ENCODE data around the gene UBXN10.

Gene UBXN10

DNA sequence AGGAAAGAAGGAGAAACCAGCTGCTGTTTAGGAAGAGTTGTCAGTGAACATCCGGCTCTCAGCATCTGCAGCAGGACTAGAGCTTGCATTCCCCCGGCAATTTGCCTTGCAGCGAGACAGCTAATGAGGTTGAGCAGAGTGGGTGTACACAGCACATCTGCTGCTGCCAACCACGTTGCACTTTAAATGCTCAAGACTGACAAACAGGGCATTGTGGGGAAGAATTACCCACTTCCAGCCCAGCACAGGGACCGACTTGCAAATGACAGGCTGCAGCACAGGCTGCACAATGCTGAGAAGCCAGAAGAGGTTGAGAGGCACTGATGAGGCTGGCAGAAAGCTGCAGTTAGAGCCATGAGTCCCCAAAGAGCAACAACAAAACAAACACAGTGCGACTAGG is 48.0 kb downstream of the UBXN10 start:
- Histone ChIP-seq H3K4me2 (ENCODE audit: low read length) (peak overlapping the region; percentile 47), H2AFZ (peak overlapping the region; percentile 60), H3K27ac (peak overlapping the region; percentile 86), H3K79me2 (no peaks in the 10 kb centered on the region), H3K36me3 (ENCODE audit: control insufficient read depth, insufficient read depth, low read length) (no peaks in the 10 kb centered on the region), H3K9ac (no peak overlapping the region), H3K27me3 (ENCODE audit: control insufficient read depth, insufficient read depth, low read length) (no peaks in the 10 kb centered on the region), H3K4me1 (peaks cover 33% of the 10 kb centered on the region), H3K9me3 (ENCODE audit: control insufficient read depth, low read length) (no peaks in the 10 kb centered on the region), H3K4me3 (ENCODE audit: low read depth, low read length) (no peak overlapping the region)
- TF ChIP-seq, protein P1, sequence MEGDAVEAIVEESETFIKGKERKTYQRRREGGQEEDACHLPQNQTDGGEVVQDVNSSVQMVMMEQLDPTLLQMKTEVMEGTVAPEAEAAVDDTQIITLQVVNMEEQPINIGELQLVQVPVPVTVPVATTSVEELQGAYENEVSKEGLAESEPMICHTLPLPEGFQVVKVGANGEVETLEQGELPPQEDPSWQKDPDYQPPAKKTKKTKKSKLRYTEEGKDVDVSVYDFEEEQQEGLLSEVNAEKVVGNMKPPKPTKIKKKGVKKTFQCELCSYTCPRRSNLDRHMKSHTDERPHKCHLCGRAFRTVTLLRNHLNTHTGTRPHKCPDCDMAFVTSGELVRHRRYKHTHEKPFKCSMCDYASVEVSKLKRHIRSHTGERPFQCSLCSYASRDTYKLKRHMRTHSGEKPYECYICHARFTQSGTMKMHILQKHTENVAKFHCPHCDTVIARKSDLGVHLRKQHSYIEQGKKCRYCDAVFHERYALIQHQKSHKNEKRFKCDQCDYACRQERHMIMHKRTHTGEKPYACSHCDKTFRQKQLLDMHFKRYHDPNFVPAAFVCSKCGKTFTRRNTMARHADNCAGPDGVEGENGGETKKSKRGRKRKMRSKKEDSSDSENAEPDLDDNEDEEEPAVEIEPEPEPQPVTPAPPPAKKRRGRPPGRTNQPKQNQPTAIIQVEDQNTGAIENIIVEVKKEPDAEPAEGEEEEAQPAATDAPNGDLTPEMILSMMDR (IDR thresholded peaks at IDR 0.05): no peak

DNA sequence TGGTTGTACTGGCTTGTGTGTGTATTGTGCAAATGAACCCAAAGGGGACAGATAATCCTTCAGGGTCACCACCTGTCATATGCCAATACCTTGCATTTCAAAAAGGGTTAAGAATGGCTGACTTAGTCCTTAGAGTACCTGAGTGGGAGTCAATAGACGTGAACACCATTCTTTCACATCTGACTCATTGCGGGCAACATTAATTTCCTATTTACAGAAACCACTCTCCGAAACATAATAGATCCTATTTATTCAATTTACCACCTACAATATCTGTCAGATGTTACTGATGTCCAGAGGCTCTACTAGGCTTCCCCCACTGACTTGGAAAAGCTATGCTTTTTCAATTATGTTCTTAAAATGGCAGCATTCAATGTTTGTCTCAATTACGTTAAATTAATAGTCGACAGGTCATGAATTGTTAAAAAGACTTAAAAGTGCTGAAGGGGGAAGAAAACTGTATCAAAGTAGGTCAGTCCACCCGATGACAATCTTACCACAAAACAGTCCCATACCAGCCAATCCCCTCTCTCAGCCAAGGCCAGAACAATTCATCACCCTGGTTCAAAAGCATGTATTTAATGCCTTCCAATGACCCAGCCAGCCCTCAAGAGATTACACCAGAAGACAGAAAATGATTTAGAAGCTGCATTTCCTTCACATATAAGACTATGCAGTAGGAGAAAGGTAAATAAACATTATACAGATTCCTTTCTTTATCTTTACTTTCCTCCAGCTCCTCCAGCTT is 49.1 kb downstream of the UBXN10 start:
- no peaks in the 10 kb centered on the region for H3K9me3 ChIP-seq (ENCODE audit: control insufficient read depth, low read length)
- TF ChIP-seq, protein P1 (IDR thresholded peaks at IDR 0.05): no peak
- H3K4me1 ChIP-seq: peaks cover 27% of the 10 kb centered on the region
- H3K27ac ChIP-seq: peak overlapping the region; percentile 86
- no peaks in the 10 kb centered on the region for H3K27me3 ChIP-seq (ENCODE audit: control insufficient read depth, insufficient read depth, low read length)
- H3K36me3 ChIP-seq (ENCODE audit: control insufficient read depth, insufficient read depth, low read length): no peaks in the 10 kb centered on the region
- peak overlapping the region; percentile 56 for H2AFZ ChIP-seq
- H3K79me2 ChIP-seq: no peaks in the 10 kb centered on the region
- H3K4me2 ChIP-seq (ENCODE audit: low read length): peak overlapping the region; percentile 21
- H3K4me3 ChIP-seq (ENCODE audit: low read depth, low read length): no peak overlapping the region
- no peak overlapping the region for H3K9ac ChIP-seq

DNA sequence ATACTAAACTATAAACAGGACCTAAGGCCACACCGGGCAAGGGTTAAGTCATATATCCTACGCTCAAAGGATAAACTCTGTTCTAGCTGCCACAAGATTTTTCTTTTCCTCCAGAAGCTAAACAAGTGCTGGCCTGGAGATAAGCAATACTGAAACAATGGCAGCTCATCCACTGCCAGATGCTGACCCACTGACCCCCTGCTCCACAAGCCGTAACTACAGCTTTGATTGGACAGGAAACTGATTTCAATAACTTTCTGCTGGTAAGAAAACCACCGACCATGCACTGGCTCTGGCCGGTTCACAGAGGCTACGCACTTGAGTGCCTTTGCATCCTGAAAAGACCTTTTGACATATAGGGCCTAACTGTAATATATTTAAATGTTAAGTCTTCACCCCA is 51.8 kb downstream of the UBXN10 start:
- peaks cover 19% of the 10 kb centered on the region for H3K4me1 ChIP-seq
- H3K4me2 ChIP-seq (ENCODE audit: low read length): no peak overlapping the region
- TF ChIP-seq, protein P1 (IDR thresholded peaks at IDR 0.05): no peak
- H3K27me3 ChIP-seq (ENCODE audit: control insufficient read depth, insufficient read depth, low read length): no peaks in the 10 kb centered on the region
- no peaks in the 10 kb centered on the region for H3K9me3 ChIP-seq (ENCODE audit: control insufficient read depth, low read length)
- no peak overlapping the region for H3K9ac ChIP-seq
- no peak overlapping the region for H2AFZ ChIP-seq
- no peaks in the 10 kb centered on the region for H3K36me3 ChIP-seq (ENCODE audit: control insufficient read depth, insufficient read depth, low read length)
- H3K79me2 ChIP-seq: no peaks in the 10 kb centered on the region
- no peak overlapping the region for H3K4me3 ChIP-seq (ENCODE audit: low read depth, low read length)
- H3K27ac ChIP-seq: no peak overlapping the region

DNA sequence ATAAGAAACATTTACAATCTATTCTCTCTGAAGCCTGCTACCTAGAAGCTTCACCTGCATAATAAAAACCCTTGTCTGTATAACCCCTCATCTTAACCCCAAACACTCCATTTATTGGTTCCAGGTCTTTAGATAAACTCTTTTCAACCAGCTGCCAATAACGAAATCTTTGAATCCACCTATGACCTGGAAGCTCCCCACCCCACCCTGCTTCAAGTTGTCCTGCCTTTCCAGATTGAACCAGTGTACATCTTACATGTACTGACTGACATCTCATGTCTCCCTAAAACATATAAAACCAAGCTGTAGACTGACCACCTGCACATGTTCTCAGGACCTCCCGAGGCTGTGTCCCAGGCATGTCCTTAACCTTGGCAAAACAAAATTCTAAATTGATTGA is 54.1 kb downstream of the UBXN10 start:
- Histone ChIP-seq H3K9ac (no peak overlapping the region), H2AFZ (no peak overlapping the region), H3K36me3 (ENCODE audit: control insufficient read depth, insufficient read depth, low read length) (no peaks in the 10 kb centered on the region), H3K4me1 (peaks cover 3% of the 10 kb centered on the region), H3K27ac (no peak overlapping the region), H3K4me3 (ENCODE audit: low read depth, low read length) (no peak overlapping the region), H3K4me2 (ENCODE audit: low read length) (no peak overlapping the region), H3K27me3 (ENCODE audit: control insufficient read depth, insufficient read depth, low read length) (no peaks in the 10 kb centered on the region), H3K79me2 (no peaks in the 10 kb centered on the region), H3K9me3 (ENCODE audit: control insufficient read depth, low read length) (no peaks in the 10 kb centered on the region)
- TF ChIP-seq, protein P1 (IDR thresholded peaks at IDR 0.05): no peak
